NCI-H1436 treated with DMSO at 0.1 percent for 48 hours (cell line): ENCODE results near the gene POMGNT1.
A peak's percentile ranks its signal among the peaks of the same experiment; 100 is the strongest.
"Not testable (repeated sequence)": the region's sequence is repeated elsewhere in the genome, so short reads cannot be mapped to it uniquely, and the experiment has no call there.

Source experiments
- DNase-seq: peaks from one replicate; lab custom pipeline; 2025; lab: John Stamatoyannopoulos, UW

Gene POMGNT1

GRCh38 chr1:46197964-46198811 is at the start of gene POMGNT1:
TSS of gene POMGNT1 (minus strand) at chr1:46198434. CDS start at chr1:46197821, 613 bp downstream.
- no peak for DNase-seq

GRCh38 chr1:46247436-46248121 is 49.3 kb upstream of the POMGNT1 start, which contains the start of gene RAD54L:
TSS of gene RAD54L (plus strand) at chr1:46247763. CDS start at chr1:46248406, 643 bp downstream.
- DNase-seq, result peak; percentile 94

GRCh38 chr1:46246548-46247435 is 48.6 kb upstream of the POMGNT1 start:
- DNase-seq, result peak; percentile 87

- not testable (repeated sequence) for DNase-seq
Measured at GRCh38 chr1:46246136-46246535, 47.9 kb upstream of the POMGNT1 start.

- no peak for DNase-seq
Measured at GRCh38 chr1:46244656-46245371, 46.6 kb upstream of the POMGNT1 start.

- not testable (repeated sequence) for DNase-seq
Measured at GRCh38 chr1:46243831-46244230, 45.6 kb upstream of the POMGNT1 start.

GRCh38 chr1:46242918-46243317 is 44.7 kb upstream of the POMGNT1 start:
- no peak for DNase-seq

GRCh38 chr1:46241733-46242132 is 43.5 kb upstream of the POMGNT1 start:
- DNase-seq, result not testable (repeated sequence)

- not testable (repeated sequence) for DNase-seq
Measured at GRCh38 chr1:46238865-46239264, 40.6 kb upstream of the POMGNT1 start.

- DNase-seq, result no peak
Measured at GRCh38 chr1:46236882-46237281, 38.6 kb upstream of the POMGNT1 start.

GRCh38 chr1:46231231-46231630 is 33.0 kb upstream of the POMGNT1 start:
- DNase-seq, result not testable (repeated sequence)

- no peak for DNase-seq
Measured at GRCh38 chr1:46224966-46225365, 26.7 kb upstream of the POMGNT1 start.

- peak; percentile 66 for DNase-seq
Measured at GRCh38 chr1:46223472-46223943, 25.3 kb upstream of the POMGNT1 start.

- not testable (repeated sequence) for DNase-seq
Measured at GRCh38 chr1:46223055-46223454, 24.8 kb upstream of the POMGNT1 start.

- no peak for DNase-seq
Measured at GRCh38 chr1:46221749-46222148, 23.5 kb upstream of the POMGNT1 start.

- DNase-seq, result no peak
Measured at GRCh38 chr1:46220808-46221207, 22.6 kb upstream of the POMGNT1 start.

GRCh38 chr1:46219551-46220520 is 21.6 kb upstream of the POMGNT1 start:
- no peak for DNase-seq

- peak; percentile 83 for DNase-seq
Measured at GRCh38 chr1:46218443-46218842, 20.2 kb upstream of the POMGNT1 start.

GRCh38 chr1:46215504-46215903 is 17.3 kb upstream of the POMGNT1 start:
- DNase-seq, result no peak

- DNase-seq, result no peak
Measured at GRCh38 chr1:46211051-46211450, 12.8 kb upstream of the POMGNT1 start.
